Activated naive CD4-positive, alpha-beta T cell treated with anti-CD3 and anti-CD28 coated beads, Interleukin-2, amount 50 U/mL, for 72 hours (primary cell): ENCODE measurements around the gene BRAT1. TPM values are rescaled to one million over a fixed set of nuclear protein-coding genes. Genes with fewer than 3 reads are reported as not detected.

Source experiments
- ATAC-seq, 2 donors: fragments of 150-1000 bp; cut with Tn5 transposase; 2 replicates each; pipeline ENCODE4 v1.10.0; 2021; ENCODE audit warnings: mild to moderate bottlenecking in 2 of 2, moderate library complexity in 2 of 2
- DNase-seq, 2 donors: peaks; one replicate each; pipeline ENCODE4 v3.0.0; 2021 to 2022; ENCODE audit warnings: low spot score in 2 of 2
- H3K27ac Mint-ChIP-seq, 2 donors: one replicate each; pipeline ENCODE4 v1.8.0; 2022; ENCODE audit warnings: mild to moderate bottlenecking in 2 of 2, mixed read lengths in 2 of 2
- H3K36me3 Mint-ChIP-seq, 2 donors: one replicate each; pipeline ENCODE4 v1.8.0; 2022; ENCODE audit warnings: mixed read lengths in 2 of 2
- H3K9me3 Mint-ChIP-seq, 2 donors: one replicate each; pipeline ENCODE4 v1.8.0; 2022; ENCODE audit warnings: mixed read lengths in 2 of 2
- total RNA-seq, 2 donors: library from RNA; stranded (reverse); gene quantifications; one replicate each; pipeline ENCODE4 v1.2.3, GENCODE V29; 2022

BRAT1 gene
- total RNA-seq, 2 donors from 2014 or later = 26.5 to 37.5 TPM

DNA sequence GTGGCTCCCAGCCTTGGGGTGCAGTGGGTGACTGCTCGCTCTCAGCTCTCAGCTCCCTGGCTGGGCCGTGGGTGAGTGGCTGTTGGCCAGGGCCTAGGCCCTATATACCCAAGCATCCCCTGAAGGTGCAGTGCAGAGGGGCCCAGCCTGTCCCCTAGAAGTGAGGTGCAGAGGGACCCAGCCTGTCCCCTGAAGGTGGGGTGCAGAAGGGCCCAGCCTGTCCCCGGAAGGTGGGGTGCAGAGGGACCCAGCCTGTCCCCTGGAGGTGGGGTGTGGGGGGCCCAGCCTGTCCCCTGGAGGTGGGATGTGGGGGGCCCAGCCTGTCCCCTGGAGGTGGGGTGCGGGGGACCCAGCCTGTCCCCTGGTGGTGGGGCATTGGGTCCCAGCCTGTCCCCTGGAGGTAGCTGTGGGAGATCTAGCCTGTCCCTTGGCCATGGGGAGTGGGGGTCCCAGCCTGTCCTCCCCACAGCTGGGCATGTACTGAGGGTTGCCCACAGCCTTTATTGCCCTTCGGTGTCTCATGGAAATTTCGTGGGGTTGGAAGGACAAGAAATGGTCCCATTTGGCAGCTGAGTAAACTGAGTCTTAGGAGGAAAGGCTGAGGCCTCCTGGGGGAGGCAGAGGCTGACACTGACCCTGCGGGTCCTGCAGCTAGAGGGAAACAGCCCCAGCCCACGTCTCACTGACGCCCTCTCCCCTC is 53.2 kb downstream of the BRAT1 start:
- DNase-seq (no peak), ATAC-seq (no peak)
- no peaks in the 10 kb centered on the region for H3K36me3 Mint-ChIP-seq
- no peaks in the 10 kb centered on the region for H3K9me3 Mint-ChIP-seq
- no peak overlapping the region for H3K27ac Mint-ChIP-seq

DNA sequence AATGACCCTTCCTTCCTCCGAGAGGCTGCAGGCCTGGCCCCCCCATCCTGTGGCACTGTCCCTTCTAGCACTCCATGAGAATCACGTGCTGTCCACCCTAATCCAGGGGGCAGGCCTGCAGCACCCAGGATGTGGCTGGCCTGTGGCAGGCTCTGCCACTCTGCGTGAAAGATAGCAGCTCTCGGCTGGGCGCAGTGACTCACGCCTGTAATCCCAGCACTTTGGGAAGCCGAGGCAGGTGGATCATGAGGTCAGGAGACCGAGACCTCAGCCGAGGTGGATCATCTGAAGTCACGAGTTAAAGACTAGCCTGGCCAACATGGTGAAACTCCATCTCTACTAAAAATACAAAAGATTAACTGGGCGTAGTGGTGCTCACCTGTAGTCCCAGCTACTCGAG is 54.6 kb downstream of the BRAT1 start:
- H3K27ac Mint-ChIP-seq = no peak overlapping the region
- ATAC-seq (no peak), DNase-seq (no peak)
- H3K9me3 Mint-ChIP-seq = no peaks in the 10 kb centered on the region
- H3K36me3 Mint-ChIP-seq = no peaks in the 10 kb centered on the region

DNA sequence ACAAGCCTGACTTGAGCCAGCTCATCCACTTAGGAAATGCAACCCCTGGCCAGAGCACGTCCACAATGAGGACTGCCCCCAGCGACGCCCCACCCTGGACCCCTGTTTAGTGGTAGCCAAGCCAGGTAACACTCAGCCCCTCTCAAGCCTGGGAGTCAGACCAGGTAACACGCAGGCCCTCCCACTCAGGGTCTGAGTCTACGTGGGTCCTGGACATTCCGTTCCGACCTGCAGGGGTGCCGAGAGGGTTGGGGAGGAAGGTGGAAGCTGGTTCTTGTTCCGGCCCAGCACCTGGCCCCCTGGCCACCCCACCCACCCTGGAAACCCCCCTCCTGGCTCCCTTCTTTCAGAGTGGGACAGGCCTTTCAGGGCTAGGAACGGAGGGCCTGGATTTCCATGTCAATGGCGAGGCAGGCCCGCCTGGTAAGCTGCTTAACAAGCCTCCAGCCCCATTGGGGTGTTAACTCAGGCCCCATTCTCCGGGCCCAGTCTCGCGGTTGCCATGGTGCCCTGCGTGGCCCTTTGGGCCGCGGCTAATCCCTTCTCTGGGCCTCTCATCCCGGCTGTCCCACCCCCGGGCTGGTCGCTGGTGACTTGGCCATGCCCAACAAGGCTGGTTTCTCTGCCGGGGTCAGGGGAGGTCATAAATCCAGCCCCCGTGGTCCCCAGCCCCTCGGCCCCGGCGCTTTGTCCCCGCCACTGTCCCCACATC is 55.4 kb downstream of the BRAT1 start:
- Mint-ChIP-seq H3K36me3 (no peaks in the 10 kb centered on the region), H3K27ac (no peak overlapping the region), H3K9me3 (no peaks in the 10 kb centered on the region)
- ATAC-seq = no peak
- DNase-seq = no peak

DNA sequence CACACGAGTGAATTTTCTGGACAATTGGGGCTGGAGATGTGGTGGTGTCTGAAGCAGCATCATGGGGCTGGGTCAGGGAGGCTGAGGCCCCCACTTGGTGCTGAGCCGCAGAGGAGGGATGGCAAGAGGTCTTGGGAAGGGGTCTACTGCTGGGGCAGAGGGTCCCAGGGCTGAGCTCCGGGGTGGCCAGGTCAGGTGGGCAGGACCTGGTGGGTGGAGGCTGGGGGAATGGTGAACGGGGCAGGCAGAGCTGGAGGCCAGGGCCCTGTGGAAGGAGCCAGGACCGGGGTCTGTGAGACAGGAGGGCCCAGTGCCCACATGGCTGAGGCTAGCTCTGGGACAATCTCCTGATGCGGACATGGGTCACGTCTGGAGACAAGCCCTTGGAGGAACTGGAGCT is 56.1 kb downstream of the BRAT1 start:
- no peak for ATAC-seq
- DNase-seq = no peak
- no peaks in the 10 kb centered on the region for H3K9me3 Mint-ChIP-seq
- H3K36me3 Mint-ChIP-seq = no peaks in the 10 kb centered on the region
- no peak overlapping the region for H3K27ac Mint-ChIP-seq

DNA sequence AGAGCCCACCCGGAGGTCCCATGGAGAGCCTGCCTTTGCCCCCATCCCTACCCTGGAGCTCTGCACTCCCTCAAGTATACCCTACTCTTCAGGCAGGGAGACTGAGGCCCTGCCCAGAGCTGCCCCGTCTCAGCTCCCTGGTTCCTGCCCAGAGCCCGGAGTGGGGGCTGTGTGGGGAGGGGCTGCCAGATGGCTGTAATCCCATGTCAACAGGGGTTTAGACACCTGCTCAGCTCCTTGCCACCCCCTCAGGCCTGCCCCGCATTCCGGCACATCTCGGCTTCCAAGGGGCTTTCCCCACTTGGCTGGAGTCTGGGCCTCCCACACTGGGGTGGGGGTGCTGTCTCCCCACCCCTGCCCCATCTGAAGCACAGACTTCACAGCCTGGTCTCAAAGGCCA is 56.6 kb downstream of the BRAT1 start:
- Mint-ChIP-seq H3K9me3 (no peaks in the 10 kb centered on the region), H3K36me3 (no peaks in the 10 kb centered on the region), H3K27ac (no peak overlapping the region)
- DNase-seq (no peak), ATAC-seq (no peak)

DNA sequence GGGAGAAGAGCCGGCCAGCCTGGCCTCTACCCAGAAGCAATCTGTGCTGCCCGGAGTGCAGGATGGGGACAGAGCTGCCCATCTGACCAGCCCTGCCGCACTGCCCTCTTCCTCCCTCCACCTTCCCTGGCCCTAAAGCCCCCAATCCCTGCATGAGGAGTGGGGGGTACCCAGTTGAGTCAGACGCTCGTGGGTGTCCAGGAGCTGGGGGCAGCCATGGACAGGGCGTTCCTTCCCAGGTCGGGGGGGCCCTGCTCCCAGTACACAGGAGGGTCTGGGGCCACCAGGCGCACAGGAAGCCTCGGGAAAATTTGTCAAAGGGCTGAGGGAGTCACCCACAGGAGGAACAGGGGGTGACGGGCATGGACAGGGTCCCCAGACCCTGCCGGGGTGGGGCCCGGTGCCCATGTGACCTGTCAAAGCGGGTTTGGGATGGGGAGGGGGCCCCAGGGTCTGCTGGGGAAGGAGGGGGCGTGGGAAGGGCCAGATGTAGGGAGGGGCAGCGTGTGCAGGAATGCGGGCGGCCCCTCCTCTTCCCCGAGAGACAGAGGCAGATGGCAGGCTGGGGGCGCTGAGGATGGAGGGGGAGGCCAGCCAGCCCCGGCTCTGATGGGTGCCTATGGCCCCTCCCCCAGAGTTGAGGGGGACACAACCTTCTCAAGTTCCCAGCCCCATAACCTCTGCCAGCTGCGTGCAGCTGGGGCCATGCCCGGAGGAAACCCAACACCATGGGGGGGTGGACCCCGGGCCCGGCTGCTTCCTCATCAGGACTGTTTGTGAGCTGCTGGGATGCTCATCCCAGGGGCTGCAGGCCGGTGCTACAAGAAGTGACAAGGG is 57.6 kb downstream of the BRAT1 start:
- Mint-ChIP-seq H3K27ac (no peak overlapping the region), H3K9me3 (no peaks in the 10 kb centered on the region), H3K36me3 (no peaks in the 10 kb centered on the region)
- DNase-seq (no peak), ATAC-seq (no peak)

DNA sequence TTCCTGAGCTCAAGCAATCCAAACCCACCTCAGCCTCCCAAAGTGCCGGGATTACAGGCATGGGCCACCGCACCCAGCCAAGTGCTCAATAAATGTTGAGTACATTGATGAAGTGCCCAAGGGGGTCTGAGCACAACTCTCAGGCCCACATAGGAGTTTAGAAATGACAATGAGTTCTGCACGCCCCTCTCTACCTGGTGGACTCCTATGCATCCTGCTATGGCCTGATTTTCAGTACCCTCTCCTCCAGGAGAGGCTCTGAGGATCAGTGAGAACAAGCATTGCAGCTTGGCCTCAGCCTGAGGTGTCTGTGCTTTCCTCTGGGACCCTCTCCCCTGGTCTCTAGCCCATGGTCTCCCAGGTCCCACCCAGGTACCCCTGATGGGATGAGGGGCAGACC is 58.3 kb downstream of the BRAT1 start:
- DNase-seq (no peak), ATAC-seq (no peak)
- Mint-ChIP-seq H3K9me3 (peaks cover 2% of the 10 kb centered on the region in 2 donors), H3K36me3 (no peaks in the 10 kb centered on the region), H3K27ac (no peak overlapping the region)

DNA sequence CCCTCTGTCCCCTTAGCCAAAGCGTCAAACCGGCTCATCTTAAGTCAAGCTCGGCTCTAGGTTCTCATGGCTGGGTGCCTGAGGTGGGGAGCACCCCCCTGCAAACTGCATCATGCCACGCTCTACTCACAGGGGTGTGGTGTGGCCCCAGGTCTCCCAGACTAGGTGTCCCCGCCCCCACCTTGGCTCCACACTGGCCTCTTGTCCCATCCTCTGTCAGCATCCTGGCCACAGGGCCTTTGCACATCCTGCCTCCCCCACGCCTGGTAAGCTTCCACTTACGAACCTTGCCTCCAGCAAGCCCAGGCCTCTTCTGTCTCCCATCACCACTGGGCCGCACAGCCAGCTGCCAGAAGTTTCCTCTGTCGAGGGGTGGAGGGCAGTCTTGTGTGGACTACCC is 58.9 kb downstream of the BRAT1 start:
- H3K36me3 Mint-ChIP-seq = no peaks in the 10 kb centered on the region
- ATAC-seq = no peak
- H3K9me3 Mint-ChIP-seq = peaks cover 5 to 9% of the 10 kb centered on the region in 2 donors
- DNase-seq = no peak
- no peak overlapping the region for H3K27ac Mint-ChIP-seq

DNA sequence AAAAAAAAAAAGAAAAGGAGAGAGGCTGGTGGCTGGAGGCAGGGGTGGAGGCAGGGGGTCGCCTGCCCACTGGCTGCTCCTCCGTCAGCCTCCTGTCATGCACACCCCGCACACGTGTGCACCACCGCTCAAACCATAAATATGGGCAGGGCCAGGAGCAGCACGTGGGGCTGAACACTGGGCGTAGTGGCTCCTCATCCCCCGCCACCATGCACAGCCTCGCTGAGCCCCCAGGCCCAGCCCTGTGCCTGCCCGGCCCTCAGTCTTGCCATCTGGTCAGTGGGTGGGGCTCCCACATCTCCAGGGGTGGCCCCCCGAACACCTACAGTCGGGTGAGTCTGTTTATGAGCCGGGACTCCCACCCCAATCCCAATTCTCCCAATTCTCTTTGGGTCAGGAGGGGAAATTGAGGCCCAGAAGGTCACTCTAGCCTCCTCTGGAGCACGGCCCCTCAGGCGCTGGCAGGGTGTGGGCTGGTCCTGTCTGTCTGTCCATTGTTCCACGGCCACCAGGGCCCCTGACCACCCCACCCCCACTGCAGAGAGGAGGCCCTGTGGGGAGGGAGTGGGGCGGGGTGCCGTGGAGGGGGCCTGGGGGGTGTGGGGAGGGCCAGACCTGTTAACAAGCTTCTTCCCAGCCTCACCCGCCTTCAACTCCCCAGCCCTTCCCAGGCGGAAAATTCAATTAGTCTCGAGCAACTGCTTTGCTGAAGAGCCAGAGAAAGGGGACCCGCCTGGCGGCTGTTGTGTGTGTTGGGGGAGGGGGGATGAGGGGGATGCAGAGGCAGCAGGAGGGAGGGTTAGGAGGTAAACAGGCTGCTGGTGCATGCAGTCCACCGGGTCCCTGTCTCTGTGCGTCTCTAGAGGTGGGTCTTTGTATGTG is 59.7 kb downstream of the BRAT1 start:
- Mint-ChIP-seq H3K27ac (no peak overlapping the region), H3K36me3 (no peaks in the 10 kb centered on the region), H3K9me3 (peaks cover 5 to 10% of the 10 kb centered on the region in 2 donors)
- ATAC-seq = no peak
- no peak for DNase-seq

DNA sequence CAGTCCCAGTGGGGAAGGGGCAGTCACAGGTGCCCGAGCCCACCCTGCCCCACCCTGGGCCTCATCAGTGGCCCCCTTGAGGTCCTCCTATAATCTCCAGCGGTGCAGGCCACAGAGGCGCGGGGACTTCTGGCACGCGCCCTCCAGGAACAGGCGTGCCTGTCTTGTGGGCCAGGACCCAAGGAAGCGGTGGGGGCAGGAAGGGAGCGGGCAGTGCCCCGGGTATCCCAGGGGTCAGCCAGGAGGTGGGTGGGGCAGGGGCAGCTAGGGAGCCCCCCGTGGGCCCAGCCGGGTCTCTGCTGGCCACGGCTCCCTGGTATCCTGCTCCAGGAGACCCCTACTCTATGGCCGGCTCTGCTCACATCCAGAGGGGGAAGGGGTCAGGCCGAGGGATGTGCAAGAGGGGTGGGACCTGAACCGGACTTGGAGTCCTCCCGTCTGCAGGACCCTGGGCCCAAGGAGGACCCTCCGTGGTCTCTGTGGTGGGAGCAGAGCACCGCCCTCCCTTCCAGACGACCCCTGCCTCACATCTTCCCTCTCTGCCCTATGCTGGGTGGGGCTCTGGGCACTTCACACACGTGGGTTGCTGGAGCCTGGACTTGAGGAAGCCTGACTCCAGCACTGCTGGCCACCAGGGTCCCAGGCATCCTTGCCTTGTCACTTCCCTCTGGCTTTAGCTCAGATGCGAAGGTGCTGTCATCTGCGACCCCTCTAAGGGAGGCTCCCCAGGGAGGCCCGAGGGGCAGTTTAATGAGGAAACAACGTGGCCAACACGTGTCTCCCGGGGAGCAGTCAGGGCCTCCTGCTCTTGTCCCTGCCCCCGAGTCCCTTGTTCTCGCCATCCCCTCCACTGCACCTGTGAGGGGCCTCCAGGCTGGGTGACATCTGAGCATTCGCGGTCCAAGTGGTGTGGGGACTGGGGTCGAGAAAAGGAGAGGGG is 60.9 kb downstream of the BRAT1 start:
- H3K9me3 Mint-ChIP-seq = peaks cover 5 to 10% of the 10 kb centered on the region in 2 donors
- no peaks in the 10 kb centered on the region for H3K36me3 Mint-ChIP-seq
- DNase-seq (no peak), ATAC-seq (no peak)
- H3K27ac Mint-ChIP-seq = no peak overlapping the region

DNA sequence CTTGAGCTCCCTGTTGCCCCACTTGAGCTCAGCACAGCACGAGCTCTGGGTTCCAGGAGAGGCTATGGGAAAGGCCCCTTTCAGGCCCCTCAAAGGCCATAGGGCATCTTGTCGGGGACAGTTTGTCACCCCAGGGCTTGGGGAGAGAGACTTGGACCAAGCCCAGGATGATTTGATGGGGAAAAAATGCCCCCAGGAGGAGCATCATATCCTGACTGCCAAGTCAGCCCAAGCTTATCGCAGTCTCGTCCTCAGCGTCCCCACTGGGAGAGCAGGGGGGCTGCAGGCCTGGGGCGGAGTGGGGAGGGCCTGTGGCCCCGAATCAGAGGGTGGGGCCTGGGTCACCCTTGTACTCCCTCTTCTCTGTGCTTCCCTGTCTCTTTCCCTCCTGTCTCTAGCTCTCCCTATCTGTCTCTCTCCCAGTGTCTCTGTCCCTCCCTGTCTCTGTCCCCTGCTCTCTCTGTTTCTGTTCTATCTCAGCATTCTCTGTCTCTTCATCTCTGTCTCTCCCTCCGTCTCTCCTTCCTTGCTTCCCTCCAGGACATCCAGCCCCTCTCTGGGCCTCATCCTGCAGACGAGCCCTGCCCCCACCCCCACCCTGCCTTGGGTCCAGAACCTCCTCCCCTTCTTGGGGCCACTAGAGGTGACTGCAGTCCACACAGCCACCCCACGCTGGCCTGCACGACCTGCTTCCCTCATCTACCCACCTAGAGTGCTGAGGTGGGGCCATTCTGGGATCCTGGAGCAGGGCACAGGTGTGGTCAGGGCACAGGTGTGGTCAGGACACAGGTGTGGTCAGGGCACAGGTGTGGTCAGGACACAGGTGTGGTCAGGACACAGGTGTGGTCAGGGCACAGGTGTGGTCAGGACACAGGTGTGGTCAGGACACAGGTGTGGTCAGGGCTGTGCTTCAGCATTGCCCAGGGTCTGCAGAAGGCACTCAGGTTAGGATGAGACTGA is 61.8 kb downstream of the BRAT1 start:
- no peaks in the 10 kb centered on the region for H3K36me3 Mint-ChIP-seq
- H3K27ac Mint-ChIP-seq = no peak overlapping the region
- no peak for DNase-seq
- peaks cover 5 to 10% of the 10 kb centered on the region in 2 donors for H3K9me3 Mint-ChIP-seq
- no peak for ATAC-seq

DNA sequence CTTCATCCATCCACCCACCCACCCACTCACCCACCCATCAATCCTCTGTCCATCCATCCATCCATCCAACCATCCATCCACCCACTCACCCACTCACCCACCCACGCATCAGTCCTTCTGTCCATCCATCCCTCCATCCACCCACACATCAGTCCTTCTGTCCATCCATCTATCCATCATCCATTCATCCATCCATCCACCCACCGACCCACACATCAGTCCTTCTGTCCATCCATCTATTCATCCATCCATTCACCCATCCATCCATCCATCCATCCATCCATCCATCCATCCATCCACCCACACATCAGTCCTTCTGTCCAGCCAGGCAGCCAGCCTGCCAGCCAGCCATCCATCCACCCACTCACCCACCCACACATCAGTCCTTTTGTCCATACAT is 63.3 kb downstream of the BRAT1 start:
- no peak for ATAC-seq
- H3K27ac Mint-ChIP-seq = no peak overlapping the region
- peaks cover 5 to 10% of the 10 kb centered on the region in 2 donors for H3K9me3 Mint-ChIP-seq
- DNase-seq = no peak
- no peaks in the 10 kb centered on the region for H3K36me3 Mint-ChIP-seq

DNA sequence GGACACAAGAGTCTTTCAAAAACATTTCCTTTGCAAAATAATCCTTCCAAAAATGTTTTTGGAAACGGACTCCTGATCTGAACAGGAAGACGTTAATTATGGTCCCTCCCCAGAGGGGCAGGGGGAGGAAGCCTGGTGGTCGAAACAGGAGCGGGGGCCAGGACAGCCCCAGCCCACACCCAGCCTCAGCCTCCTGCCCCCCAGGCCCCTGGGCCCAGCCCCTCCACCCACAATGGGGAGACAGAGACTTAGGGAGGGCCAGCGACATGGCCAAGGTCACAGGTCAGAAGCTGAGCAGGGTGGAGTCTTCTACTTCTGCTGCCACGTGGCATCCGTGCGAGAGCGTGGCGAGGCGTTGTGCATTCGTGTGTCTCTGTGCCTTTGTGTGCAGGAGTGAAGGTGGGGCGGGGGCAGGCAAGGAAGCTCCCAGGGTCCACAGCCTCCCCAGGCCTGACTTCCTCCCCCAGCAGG is 65.1 kb downstream of the BRAT1 start:
- ATAC-seq = no peak
- H3K27ac Mint-ChIP-seq = no peak overlapping the region
- H3K9me3 Mint-ChIP-seq = peaks cover 5 to 10% of the 10 kb centered on the region in 2 donors
- no peak for DNase-seq
- no peaks in the 10 kb centered on the region for H3K36me3 Mint-ChIP-seq

DNA sequence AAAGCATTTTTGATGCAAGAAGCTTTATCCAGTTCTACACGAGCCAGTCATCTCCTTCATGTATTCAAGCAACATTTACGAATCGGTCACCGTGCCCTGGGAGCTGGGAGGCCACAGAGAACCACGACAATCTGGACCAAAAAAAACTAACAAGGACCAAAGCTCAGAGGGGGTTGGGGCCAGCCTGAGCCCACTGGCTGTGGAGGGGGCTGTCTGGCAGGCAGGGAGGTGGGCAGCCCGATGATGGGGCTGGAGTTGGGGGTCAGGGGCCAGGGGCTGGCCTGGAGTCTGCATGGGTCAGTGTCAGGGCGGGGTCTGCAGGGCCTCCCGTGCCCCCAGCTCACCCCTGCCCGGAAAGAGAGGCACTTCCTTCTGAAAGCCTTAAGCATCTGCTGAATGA is 66.6 kb downstream of the BRAT1 start:
- Mint-ChIP-seq H3K9me3 (peaks cover 5 to 10% of the 10 kb centered on the region in 2 donors), H3K36me3 (no peaks in the 10 kb centered on the region), H3K27ac (no peak overlapping the region)
- ATAC-seq = no peak
- DNase-seq = no peak

DNA sequence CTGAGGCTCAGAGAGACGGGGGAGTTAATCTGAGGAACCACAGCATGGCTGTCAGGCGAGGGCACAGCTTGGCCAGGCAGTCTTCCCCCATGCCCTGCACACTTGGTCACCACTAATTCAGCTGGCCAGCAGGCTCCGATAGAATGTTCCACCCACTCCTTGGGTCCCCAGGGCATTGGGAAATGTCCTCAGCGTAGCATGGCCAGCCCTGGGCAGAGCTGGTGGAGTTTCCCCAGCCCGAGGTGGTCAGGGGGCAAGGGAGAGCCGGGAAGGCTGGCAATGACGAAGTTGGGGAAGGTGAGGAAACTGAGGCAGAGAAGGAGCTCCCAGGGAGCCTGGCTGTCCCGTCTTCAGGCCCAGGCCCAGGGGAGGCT is 67.1 kb downstream of the BRAT1 start:
- H3K9me3 Mint-ChIP-seq = peaks cover 5 to 10% of the 10 kb centered on the region in 2 donors
- no peaks in the 10 kb centered on the region for H3K36me3 Mint-ChIP-seq
- DNase-seq (no peak), ATAC-seq (no peak)
- H3K27ac Mint-ChIP-seq = no peak overlapping the region
